Esophagus squamous epithelium (tissue), 4 donors: ENCODE results near the gene FAM20C.

Source experiments
- POLR2A ChIP-seq, 4 donors: fragments of 450-650 bp; IDR thresholded peaks; one replicate each; pipeline ENCODE4 v1.6.1; 2017; ENCODE audit warnings: antibody characterized with exemption in 4 of 4, mild to moderate bottlenecking in 4 of 4, moderate library complexity in 3 of 4
- TF ChIP-seq, protein P1 (sequence below), 6 experiments: fragments of 450-650 bp in 4 of 6; fragments of 200-600 bp in 2 of 6; sonication (generic) in 2 of 6; IDR thresholded peaks; one replicate each; pipeline ENCODE4 v1.5.1; 2016 to 2019; ENCODE audit warnings: antibody characterized with exemption in 6 of 6, mild to moderate bottlenecking in 4 of 6, moderate library complexity in 4 of 6

DNA sequence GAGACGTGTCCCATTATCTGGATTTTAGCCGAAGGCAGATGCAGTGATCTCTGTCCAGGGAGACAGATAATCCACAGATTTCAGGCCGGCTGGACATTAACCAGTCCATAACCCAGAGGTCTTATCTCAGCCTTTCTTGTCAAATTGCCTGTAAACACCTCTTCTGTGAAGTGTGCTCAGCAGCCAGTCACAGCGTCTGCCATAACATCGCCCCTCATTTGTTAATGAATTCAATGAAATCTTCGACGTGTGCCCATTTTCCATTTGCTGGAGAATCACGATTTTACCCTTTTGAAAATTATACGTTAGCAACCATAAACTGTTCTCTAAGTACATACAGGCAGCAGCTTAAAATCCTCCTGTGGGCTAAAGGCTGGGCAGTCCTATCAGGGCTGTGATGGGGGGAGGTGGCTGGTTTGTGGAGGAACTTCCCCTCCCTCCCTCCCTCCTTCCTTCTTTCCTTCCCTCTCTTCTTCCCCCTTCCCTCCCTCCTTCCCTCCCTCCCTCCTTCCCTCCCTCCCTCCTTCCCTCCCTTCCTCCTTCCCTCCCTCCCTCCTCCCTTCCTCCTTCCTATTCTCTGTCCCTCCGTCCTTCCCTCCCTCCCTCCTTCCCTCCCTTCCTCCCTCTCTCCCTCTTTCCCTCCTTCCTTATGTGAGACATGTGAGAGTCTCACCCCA, 26.6 kb upstream of the FAM20C start:
- no peak for TF ChIP-seq POLR2A (IDR thresholded peaks at IDR 0.05)
- TF ChIP-seq, protein P1, sequence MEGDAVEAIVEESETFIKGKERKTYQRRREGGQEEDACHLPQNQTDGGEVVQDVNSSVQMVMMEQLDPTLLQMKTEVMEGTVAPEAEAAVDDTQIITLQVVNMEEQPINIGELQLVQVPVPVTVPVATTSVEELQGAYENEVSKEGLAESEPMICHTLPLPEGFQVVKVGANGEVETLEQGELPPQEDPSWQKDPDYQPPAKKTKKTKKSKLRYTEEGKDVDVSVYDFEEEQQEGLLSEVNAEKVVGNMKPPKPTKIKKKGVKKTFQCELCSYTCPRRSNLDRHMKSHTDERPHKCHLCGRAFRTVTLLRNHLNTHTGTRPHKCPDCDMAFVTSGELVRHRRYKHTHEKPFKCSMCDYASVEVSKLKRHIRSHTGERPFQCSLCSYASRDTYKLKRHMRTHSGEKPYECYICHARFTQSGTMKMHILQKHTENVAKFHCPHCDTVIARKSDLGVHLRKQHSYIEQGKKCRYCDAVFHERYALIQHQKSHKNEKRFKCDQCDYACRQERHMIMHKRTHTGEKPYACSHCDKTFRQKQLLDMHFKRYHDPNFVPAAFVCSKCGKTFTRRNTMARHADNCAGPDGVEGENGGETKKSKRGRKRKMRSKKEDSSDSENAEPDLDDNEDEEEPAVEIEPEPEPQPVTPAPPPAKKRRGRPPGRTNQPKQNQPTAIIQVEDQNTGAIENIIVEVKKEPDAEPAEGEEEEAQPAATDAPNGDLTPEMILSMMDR (IDR thresholded peaks at IDR 0.05) = no peak
